ENCODE measurements around the gene MTMR12.

Gene MTMR12

GRCh38 chr5:32312595-32313332, at the start of gene MTMR12:
TSS of gene MTMR12 (minus strand) at chr5:32312939. CDS start at chr5:32312838, 101 bp downstream.
- DNase-seq: peak; percentile 99

GRCh38 chr5:32362527-32362926, 49.8 kb upstream of the MTMR12 start:
- no peak for DNase-seq

- no peak for DNase-seq
Measured at GRCh38 chr5:32360906-32361305, 48.2 kb upstream of the MTMR12 start.

- no peak for DNase-seq
Measured at GRCh38 chr5:32358611-32359010, 45.9 kb upstream of the MTMR12 start.

- no peak for DNase-seq
Measured at GRCh38 chr5:32357658-32358057, 44.9 kb upstream of the MTMR12 start.

- DNase-seq: no peak
Measured at GRCh38 chr5:32355686-32356085, 42.9 kb upstream of the MTMR12 start.

GRCh38 chr5:32353420-32353819, 40.7 kb upstream of the MTMR12 start:
- no peak for DNase-seq

- DNase-seq: no peak
Measured at GRCh38 chr5:32352685-32353084, 39.9 kb upstream of the MTMR12 start.

- no peak for DNase-seq
Measured at GRCh38 chr5:32346869-32347268, 34.1 kb upstream of the MTMR12 start.

- DNase-seq: no peak
Measured at GRCh38 chr5:32343058-32343672, 30.4 kb upstream of the MTMR12 start.

GRCh38 chr5:32342656-32343055, 29.9 kb upstream of the MTMR12 start:
- peak; percentile 79 for DNase-seq

- no peak for DNase-seq
Measured at GRCh38 chr5:32339878-32340277, 27.1 kb upstream of the MTMR12 start.

- no peak for DNase-seq
Measured at GRCh38 chr5:32339198-32339597, 26.5 kb upstream of the MTMR12 start.

- DNase-seq: no peak
Measured at GRCh38 chr5:32332966-32333365, 20.2 kb upstream of the MTMR12 start.

- no peak for DNase-seq
Measured at GRCh38 chr5:32332361-32332760, 19.6 kb upstream of the MTMR12 start.

- DNase-seq: no peak
Measured at GRCh38 chr5:32331935-32332274, 19.2 kb upstream of the MTMR12 start.

GRCh38 chr5:32331217-32331934, 18.6 kb upstream of the MTMR12 start:
- DNase-seq: no peak

- DNase-seq: no peak
Measured at GRCh38 chr5:32330126-32330971, 17.6 kb upstream of the MTMR12 start.

- no peak for DNase-seq
Measured at GRCh38 chr5:32329395-32329834, 16.7 kb upstream of the MTMR12 start.

- DNase-seq: no peak
Measured at GRCh38 chr5:32326216-32326772, 13.6 kb upstream of the MTMR12 start.

- DNase-seq: no peak
Measured at GRCh38 chr5:32325616-32326015, 12.9 kb upstream of the MTMR12 start.

GRCh38 chr5:32325062-32325461, 12.3 kb upstream of the MTMR12 start:
- DNase-seq: no peak

GRCh38 chr5:32323741-32324140, 11.0 kb upstream of the MTMR12 start:
- DNase-seq: no peak

Measured in NCI-H1105 (cell line).